Activated CD8-positive, alpha-beta T cell treated with anti-CD3 and anti-CD28 coated beads for 36 hours (primary cell): Measurements from ENCODE around the gene SOCS1. TPM values are rescaled to one million over a fixed set of nuclear protein-coding genes. Genes with fewer than 3 reads are reported as not detected.

Experiments
- ATAC-seq: fragments of 200-7000 bp; cut with Tn5 transposase; one replicate; pipeline ENCODE4 v1.10.0; 2021; ENCODE audit warnings: mild to moderate bottlenecking, moderate library complexity
- CTCF ChIA-PET: fragments of 350-600 bp; sonication (Branson Sonifier 250); formaldehyde crosslinking; loops from one replicate; lab custom pipeline; 2021; ENCODE audit warnings: antibody characterized with exemption; lab: Charles Lee
- POLR2A ChIA-PET: fragments of 350-600 bp; sonication (Branson Sonifier 250); formaldehyde crosslinking; loops from one replicate; lab custom pipeline; 2021; ENCODE audit warnings: antibody characterized with exemption; lab: Charles Lee
- DNase-seq: peaks from one replicate; pipeline ENCODE4 v3.0.0-alpha.2; 2020
- H3K27ac Mint-ChIP-seq: one replicate; pipeline ENCODE4 v1.8.0; 2021; ENCODE audit warnings: mild to moderate bottlenecking, mixed read lengths
- H3K27me3 Mint-ChIP-seq: one replicate; pipeline ENCODE4 v1.8.0; 2021; ENCODE audit warnings: mixed read lengths
- H3K36me3 Mint-ChIP-seq: one replicate; pipeline ENCODE4 v1.8.0; 2021; ENCODE audit warnings: low read depth, mixed read lengths
- H3K4me1 Mint-ChIP-seq: one replicate; pipeline ENCODE4 v1.8.0; 2021; ENCODE audit warnings: low read depth, mixed read lengths
- H3K4me3 Mint-ChIP-seq: one replicate; pipeline ENCODE4 v1.8.0; 2021; ENCODE audit warnings: mild to moderate bottlenecking, moderate library complexity, mixed read lengths
- H3K9me3 Mint-ChIP-seq: one replicate; pipeline ENCODE4 v1.8.0; 2021; ENCODE audit warnings: mixed read lengths
- intact Hi-C: fragments of 100-400 bp; cut with micrococcal nuclease; formaldehyde crosslinking; loops from one replicate; pipeline ENCODE4 v1.10.0; 2022
- total RNA-seq, 2 experiments: library from RNA; stranded (reverse); gene quantifications; one replicate each; pipeline ENCODE4 v1.2.3, GENCODE V29; 2021
- TF ChIP-seq, protein P1 (sequence below): fragments of 200-600 bp; IDR thresholded peaks from one replicate; pipeline ENCODE4 v1.8.0; 2022; ENCODE audit warnings: antibody characterized with exemption, mild to moderate bottlenecking

Gene SOCS1
- total RNA-seq, 2 experiments from 2014 or later = 75.7 to 75.8 TPM

DNA sequence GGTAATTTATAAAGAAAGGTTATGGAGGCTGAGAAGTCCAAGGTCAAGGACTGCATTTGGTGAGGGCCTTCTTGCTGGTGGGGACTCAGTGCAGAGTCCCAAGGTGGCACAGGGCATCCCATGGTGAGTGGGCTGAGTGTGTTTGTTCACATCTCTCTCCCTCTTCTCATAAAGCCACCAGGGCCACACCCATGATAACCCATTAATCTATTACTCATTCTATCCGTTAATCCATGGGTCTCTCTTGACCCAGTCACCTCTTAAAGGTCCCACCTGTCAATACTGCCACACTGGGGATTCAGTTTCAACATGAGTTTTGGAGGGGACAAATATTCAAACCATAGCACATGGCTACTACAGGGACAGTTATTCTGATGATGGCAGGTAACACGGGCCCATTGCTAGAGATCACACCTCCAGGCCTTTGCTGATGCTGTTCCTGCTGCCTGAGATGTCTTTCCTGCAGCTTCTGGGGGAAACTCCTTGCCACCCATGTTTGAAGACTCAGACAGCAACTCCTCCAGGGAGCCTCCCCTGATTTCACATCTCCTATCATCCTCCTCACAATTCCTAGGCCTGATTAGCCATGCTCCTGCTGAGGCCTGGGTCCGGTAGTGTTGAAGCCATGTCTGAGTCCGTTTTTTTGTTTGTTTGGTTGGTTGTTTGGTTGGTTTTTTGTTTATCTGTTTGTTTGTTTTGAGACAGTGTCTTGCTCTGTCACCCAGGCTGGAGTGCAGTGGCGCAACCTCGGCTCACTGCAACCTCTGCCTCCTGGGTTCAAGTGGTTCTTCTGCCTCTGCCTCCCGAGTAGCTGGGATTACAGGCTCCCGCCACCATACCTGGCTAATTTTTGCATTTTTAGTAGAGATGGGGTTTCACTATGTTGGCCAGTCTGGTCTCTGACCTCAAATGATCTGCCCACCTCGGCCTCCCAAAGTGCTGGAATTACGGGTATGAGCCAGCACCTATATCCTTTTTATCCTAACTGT lies 16.1 kb downstream of the SOCS1 start:
- no peaks in the 10 kb centered on the region for H3K36me3 Mint-ChIP-seq
- no peaks in the 10 kb centered on the region for H3K9me3 Mint-ChIP-seq
- CTCF ChIA-PET = interaction anchor here (1.1 to 1.4 kb wide), 2 partner anchors 20 to 269 kb away, joined by 3 to 4 read pairs; no protein-coding TSS in a partner anchor
- ATAC-seq (peak; percentile 60), DNase-seq (no peak)
- H3K27ac Mint-ChIP-seq = peak overlapping the region; percentile 81
- POLR2A ChIA-PET = interaction anchor here (1.0 to 2.2 kb wide), 5 partner anchors 10 to 108 kb away, joined by 3 to 18 read pairs (median 6); partner anchors contain the start of gene SOCS1
- H3K27me3 Mint-ChIP-seq = no peaks in the 10 kb centered on the region
- H3K4me1 Mint-ChIP-seq = peaks cover 27% of the 10 kb centered on the region
- intact Hi-C loops = no loop called here
- no peak overlapping the region for H3K4me3 Mint-ChIP-seq
- TF ChIP-seq, protein P1, sequence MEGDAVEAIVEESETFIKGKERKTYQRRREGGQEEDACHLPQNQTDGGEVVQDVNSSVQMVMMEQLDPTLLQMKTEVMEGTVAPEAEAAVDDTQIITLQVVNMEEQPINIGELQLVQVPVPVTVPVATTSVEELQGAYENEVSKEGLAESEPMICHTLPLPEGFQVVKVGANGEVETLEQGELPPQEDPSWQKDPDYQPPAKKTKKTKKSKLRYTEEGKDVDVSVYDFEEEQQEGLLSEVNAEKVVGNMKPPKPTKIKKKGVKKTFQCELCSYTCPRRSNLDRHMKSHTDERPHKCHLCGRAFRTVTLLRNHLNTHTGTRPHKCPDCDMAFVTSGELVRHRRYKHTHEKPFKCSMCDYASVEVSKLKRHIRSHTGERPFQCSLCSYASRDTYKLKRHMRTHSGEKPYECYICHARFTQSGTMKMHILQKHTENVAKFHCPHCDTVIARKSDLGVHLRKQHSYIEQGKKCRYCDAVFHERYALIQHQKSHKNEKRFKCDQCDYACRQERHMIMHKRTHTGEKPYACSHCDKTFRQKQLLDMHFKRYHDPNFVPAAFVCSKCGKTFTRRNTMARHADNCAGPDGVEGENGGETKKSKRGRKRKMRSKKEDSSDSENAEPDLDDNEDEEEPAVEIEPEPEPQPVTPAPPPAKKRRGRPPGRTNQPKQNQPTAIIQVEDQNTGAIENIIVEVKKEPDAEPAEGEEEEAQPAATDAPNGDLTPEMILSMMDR = no peak

DNA sequence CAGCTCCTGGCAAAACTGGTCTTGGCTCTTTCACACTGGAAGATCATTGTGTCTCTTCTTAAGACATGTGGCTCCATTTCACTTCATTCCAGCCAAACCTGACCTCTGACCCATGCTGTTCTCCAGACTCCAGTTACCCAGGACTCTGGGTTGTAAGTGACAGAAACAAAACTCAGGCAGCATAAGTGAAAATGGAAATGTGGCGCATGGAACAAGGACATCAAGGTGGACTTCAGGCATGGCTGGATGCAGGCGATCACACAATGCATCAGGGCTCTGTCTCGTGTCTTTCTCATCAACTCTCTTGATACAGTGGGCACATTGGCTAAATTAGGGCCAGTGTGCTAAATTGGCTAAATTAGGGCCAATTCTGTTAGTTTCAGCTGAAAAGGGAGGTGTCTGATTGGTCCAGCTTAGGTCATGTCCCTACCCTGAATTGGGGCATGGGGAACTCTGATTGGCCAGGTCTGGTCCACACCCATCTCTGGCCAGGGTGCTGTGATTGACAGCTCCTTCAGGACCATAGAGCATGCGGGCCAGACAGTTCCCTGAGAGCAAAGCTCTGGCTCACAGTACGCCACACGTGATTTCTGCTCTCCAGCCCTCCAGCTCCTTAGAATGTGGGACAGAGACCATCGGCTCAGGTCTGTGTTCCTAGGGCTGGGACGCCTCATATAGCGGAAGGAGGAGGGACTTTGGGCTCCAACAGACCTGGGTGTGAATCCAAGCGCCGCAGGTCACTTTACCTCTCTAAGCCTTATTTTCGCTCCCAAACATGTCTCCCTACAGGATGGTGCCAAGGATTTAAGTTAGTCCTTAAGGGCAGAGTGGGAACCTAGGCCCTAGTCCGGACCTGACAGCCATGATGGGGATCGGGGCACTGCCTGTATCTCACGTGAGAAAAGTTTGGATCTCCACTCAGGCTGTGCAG lies 17.5 kb downstream of the SOCS1 start:
- ATAC-seq (no peak), DNase-seq (no peak)
- Mint-ChIP-seq H3K36me3 (no peaks in the 10 kb centered on the region), H3K27me3 (no peaks in the 10 kb centered on the region), H3K27ac (peak overlapping the region; percentile 32), H3K4me3 (no peak overlapping the region), H3K9me3 (no peaks in the 10 kb centered on the region), H3K4me1 (peaks cover 38% of the 10 kb centered on the region)
- TF ChIP-seq, protein P1 = no peak
- POLR2A ChIA-PET = interaction anchor here (1.1 to 2.3 kb wide), 4 partner anchors 10 to 20 kb away, joined by 3 to 12 read pairs (median 4); no protein-coding TSS in a partner anchor
- intact Hi-C loops = no loop called here
- CTCF ChIA-PET = interaction anchor here (0.7 to 1.6 kb wide), 3 partner anchors 8 to 275 kb away, joined by 3 to 6 read pairs (median 3); no protein-coding TSS in a partner anchor

DNA sequence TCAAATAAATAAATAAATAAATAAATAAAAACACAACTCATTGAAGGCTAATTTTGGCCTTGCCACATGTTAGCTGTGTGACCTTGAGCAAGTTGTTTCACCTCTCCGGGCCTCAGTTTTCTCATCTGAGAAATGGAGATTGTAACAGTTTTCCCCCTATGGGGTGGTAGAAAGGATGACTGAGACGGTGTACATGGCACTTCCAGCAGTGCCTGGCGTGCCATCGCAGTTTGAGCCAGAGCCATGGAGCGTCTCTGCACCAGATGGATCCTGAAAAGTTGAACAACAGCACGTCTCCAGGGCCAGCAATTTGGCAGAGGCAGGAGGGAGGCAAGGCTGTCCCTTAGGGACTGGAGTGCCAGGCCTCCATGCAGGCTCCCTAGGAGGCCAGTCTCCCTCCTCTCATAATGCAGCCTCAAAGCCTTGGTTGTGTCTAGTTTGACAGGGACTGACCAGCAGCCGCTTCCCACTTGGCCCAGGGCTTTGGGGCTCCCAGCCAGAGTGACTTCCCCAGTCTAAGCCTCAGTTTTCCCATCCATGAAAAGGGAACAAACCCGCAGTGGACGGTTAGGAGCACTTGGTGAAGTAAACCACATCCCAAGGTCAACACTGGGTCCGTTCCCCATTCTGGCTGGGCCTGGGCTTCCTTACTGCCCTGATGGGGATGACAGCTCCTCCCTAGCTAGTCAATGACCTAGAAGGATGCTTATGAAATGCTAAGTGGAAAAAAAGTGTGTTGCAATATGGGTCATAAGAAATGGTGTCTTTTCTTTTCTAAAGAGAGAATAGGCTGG lies 19.3 kb downstream of the SOCS1 start:
- TF ChIP-seq, protein P1 = no peak
- Mint-ChIP-seq H3K4me1 (peaks cover 51% of the 10 kb centered on the region), H3K4me3 (no peak overlapping the region), H3K36me3 (no peaks in the 10 kb centered on the region), H3K27ac (peak overlapping the region; percentile 67), H3K9me3 (no peaks in the 10 kb centered on the region), H3K27me3 (no peaks in the 10 kb centered on the region)
- intact Hi-C loops = no loop called here
- no peak for ATAC-seq
- ChIA-PET CTCF (interaction anchor here (0.7 to 1.6 kb wide), 4 partner anchors 12 to 172 kb away, joined by 3 to 6 read pairs (median 4); no protein-coding TSS in a partner anchor), POLR2A (interaction anchor here (1.5 to 4.1 kb wide), 4 partner anchors 12 to 18 kb away, joined by 4 to 34 read pairs (median 10); no protein-coding TSS in a partner anchor)
- no peak for DNase-seq

DNA sequence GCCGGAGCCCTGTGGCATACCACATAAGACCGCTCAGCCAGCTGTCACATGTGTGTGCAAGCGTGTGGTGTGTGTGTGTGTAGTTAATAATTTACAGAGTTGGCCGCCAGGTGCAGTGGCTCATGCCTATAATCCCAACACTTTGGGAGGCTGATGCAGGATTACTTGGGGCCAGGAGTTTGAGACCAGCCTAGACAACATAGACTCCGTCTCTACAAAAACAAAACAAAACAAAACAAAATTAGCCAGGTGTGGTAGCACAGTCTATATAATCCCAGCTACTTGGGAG lies 20.4 kb downstream of the SOCS1 start:
- Mint-ChIP-seq H3K4me3 (no peak overlapping the region), H3K27me3 (no peaks in the 10 kb centered on the region), H3K27ac (peak overlapping the region; percentile 40), H3K9me3 (no peaks in the 10 kb centered on the region), H3K36me3 (no peaks in the 10 kb centered on the region), H3K4me1 (peaks cover 59% of the 10 kb centered on the region)
- ChIA-PET CTCF (interaction anchor here (0.7 to 1.4 kb wide), 4 partner anchors 10 to 171 kb away, joined by 3 to 5 read pairs (median 4); no protein-coding TSS in a partner anchor), POLR2A (interaction anchor here (2.0 to 4.1 kb wide), 4 partner anchors 11 to 20 kb away, joined by 8 to 52 read pairs (median 22); partner anchors contain the start of gene SOCS1)
- TF ChIP-seq, protein P1 = no peak
- intact Hi-C loops = no loop called here
- DNase-seq (no peak), ATAC-seq (no peak)
